GM18867 (cell line): ENCODE results near the gene FMO4.
"Not testable (repeated sequence)": the region's sequence is repeated elsewhere in the genome, so short reads cannot be mapped to it uniquely, and the experiment has no call there.

Source experiments
- ATAC-seq: cut with Tn5 transposase; IDR thresholded peaks from one replicate; pipeline ENCODE4 v1.9.1; 2021; ENCODE audit warnings: mild to moderate bottlenecking, moderate library complexity; ENCODE audit not compliant: unreplicated experiment

The FMO4 gene

GRCh38 chr1:171329251-171329650, 15.3 kb downstream of the FMO4 start:
- no peak for ATAC-seq

- no peak for ATAC-seq
Measured at GRCh38 chr1:171334024-171334640, 20.1 kb downstream of the FMO4 start.

GRCh38 chr1:171335964-171336363, 22.0 kb downstream of the FMO4 start:
- ATAC-seq: no peak

DNA sequence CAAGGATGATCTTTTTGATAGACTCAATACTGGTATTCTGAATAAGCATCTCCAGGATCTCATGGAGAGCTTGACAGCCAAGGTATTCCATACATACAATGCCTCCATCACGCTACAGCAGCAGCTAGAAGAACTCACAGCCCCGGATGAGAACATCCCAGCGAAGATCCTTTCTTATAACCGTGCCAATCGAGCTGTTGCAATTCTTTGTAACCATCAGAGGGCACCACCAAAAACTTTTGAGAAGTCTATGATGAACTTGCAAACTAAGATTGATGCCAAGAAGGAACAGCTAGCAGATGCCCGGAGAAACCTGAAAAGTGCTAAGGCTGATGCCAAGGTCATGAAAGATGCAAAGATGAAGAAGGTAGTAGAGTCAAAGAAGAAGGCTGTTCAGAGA, 25.4 kb downstream of the FMO4 start:
- not testable (repeated sequence) for ATAC-seq

DNA sequence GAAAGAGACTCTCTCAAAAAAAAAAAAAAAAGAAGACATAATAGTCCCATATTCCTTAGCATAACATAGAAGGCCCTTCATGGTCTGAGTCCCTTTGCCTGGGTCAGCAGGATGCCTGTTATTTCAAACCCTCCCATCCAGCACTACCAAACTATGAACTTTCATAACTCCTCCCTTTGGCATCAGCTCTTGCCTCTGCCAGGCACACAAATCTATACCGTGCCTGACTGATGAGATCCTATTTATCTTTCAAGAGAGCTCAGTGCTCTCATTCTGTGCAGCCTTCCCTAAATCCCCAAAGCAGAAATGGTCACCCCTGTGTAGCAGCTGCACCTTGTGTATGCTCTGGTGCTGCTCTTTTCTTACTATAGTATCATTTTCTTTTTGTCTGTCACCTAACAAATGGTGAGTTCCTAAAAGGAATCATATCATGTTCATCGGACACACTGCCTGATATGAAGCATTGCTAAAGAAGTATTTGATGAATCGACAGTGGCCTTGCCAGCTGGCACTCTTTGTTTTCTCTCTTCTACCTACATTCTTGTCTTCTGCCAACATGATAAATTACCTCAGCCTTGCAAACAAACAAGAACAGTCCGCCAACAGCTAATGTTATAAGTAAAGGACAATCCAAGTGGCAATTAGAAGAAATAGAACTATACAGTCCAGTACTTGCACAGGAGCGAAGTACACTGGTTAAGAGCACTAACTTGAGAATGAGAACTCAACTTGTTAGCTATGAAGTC, 29.9 kb downstream of the FMO4 start:
- no peak for ATAC-seq

GRCh38 chr1:171344473-171344820, 30.5 kb downstream of the FMO4 start:
- no peak for ATAC-seq

DNA sequence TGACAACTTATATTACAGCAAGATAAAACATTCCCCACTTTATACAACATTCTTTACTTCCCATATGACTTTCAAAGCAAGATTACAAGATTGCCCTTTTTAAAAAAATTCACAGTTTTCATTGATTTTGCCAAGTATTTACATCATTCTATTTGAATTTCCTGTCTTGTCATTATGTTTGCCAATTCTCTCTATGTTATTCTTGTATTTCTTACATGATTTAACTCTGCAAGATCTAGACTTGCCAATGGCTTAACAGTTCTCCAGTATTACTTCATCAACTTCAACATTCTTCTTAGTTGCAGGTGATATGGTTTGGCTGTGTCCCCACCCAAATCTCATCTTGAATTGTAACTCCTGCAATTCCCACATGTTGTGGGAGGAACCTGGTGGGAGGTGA, 31.6 kb downstream of the FMO4 start:
- no peak for ATAC-seq

- no peak for ATAC-seq
Measured at GRCh38 chr1:171346881-171347280, 32.9 kb downstream of the FMO4 start.

DNA sequence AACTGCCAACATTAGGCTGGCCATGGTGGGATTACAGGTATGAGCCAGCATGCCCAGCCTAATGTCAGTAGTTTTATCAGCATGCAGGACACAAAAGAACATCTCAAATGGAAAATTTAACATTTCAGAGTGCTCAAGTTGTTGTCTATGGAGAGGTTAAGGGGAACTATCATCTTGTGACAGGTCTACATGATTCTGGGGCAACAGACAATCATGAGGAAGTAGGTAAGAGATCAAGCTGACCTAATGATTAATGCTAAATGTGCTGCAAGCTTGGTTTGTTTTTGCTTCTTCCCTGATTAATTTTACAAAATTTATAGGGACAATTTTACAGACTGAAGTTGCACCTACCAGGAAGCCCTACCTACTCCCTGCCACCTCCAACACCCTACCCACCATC, 36.6 kb downstream of the FMO4 start:
- no peak for ATAC-seq

GRCh38 chr1:171351961-171352360, 38.0 kb downstream of the FMO4 start:
- no peak for ATAC-seq

DNA sequence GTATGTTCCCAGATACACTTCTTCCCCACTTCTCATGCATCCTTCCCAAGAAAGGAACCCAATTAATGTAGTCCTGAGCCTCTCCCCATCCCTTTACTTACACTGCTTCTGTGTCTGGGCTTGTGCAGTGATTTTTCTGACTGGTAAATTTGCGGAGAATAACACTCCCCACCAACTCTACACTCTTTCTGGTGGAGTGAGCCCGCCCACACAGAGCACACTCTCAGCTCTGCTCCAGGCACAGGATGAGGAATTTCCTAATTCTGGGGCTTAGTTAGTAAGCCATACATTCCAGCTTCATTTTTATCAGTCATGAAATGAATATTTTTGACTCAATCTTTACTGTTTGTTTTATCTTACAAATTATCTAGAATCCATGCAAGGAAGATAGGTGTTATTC, 38.6 kb downstream of the FMO4 start:
- no peak for ATAC-seq

DNA sequence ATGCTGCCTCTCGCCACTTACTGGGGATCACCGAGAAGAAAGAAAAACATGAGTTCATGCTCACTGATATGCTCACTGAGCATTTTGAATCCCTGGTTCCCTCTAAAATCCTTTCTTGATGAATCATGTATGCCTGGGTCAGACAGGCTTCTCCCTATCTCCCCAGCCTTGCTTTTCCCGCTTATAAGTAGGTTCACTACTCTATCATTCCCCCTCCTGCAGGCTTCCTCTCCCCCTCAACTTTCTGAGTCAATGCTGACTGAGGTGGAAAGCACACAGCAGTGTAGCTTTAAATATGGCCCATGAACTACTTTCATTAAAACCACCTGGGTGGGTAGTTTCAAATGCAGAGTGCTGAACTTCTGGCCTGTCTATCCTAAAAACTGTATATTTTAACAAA, 41.7 kb downstream of the FMO4 start:
- ATAC-seq: no peak

GRCh38 chr1:171357179-171357578, 43.2 kb downstream of the FMO4 start:
- ATAC-seq: no peak

GRCh38 chr1:171359355-171359648, 45.3 kb downstream of the FMO4 start:
- ATAC-seq: not testable (repeated sequence)

- not testable (repeated sequence) for ATAC-seq
Measured at GRCh38 chr1:171359731-171360527, 45.9 kb downstream of the FMO4 start.

DNA sequence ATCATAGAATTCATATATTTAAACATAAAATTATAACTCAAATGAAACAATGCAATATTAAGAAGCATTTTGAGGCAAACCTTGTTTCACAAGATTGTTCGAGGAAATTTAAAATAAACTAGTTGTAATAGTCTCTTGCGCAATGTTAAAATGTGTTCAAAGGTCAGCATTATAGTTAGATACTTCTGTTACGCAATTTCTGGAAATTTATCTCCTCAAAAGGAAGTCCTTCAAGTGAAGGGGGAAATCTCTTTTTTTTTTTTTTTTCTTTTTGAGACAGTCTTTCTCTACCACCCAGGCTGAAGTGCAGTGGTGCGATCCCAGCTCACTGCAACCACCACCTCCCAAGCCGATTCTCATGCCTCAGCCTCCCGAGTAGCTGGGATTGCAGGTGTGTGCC, 52.1 kb downstream of the FMO4 start:
- no peak for ATAC-seq

- ATAC-seq: no peak
Measured at GRCh38 chr1:171366816-171367215, 52.8 kb downstream of the FMO4 start.

DNA sequence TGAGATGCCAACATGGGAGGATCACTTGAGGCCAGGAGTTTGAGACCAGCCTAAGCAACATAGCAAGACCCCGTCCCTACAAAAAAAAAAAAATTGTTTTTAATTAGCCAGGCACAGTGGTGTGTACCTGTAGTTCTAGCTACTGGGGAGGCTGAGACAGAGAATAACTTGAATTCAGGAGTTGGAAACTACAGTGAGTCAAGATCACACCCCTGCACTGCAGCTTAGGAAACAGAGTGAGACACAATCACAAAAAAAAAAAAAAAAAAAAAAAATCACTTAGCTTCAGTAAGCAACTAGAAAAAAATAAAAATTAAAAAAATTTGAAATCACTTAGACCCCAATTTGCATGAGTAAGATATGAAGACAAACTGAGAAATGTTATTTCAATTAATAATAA, 53.5 kb downstream of the FMO4 start:
- ATAC-seq: no peak

DNA sequence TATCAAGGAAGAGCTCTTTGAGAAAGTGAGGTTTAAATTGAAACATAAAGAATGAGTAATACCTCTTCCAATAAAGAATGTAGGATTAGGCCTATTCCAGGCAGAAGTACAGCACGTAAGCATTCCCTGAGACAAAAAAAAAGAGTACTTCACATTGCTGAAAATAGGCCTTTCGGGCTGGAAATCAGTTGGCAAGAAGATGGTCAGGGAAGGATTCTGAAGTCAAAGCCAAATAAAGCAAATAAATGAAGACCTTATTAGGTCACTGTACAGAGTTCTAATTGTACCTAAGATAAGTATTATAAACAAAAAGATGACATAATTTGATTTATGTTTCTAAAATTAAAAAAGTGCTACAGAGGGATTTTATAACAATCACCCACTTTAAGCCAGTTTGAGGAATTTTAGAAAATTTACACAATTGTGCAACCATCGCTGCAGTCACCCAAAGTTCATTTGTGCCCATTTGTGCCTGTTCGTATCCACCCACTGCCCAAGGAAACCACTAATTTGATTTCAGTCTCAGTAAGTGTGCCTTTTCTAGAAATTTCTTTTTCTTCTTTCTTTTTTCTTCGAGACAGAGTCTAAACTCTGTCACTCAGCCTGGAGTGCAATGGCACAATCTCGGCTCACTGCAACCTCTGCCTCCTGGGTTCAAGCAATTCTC, 58.6 kb downstream of the FMO4 start:
- ATAC-seq: no peak

GRCh38 chr1:171373357-171374122, 59.6 kb downstream of the FMO4 start:
- not testable (repeated sequence) for ATAC-seq

DNA sequence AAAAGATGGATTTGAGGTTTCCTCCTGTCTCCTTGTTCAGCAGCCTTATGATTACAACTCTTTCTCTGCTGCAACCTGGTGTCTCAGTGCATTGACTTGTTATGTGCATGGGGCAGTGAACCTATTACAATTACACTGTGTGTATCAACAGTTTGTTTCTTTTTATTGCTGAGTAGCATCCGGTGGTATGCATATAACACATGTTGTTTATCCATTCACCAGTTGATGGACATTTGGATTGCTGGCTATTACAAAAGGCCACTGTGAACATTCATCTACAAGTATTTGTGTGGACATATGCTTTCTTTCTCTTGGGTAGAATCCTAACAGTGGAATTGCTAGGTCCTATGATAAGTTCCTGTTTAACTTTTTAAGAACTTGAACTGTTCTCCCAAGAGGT, 65.9 kb downstream of the FMO4 start:
- ATAC-seq: no peak
